ENCODE data around the gene GLTP.

DNA sequence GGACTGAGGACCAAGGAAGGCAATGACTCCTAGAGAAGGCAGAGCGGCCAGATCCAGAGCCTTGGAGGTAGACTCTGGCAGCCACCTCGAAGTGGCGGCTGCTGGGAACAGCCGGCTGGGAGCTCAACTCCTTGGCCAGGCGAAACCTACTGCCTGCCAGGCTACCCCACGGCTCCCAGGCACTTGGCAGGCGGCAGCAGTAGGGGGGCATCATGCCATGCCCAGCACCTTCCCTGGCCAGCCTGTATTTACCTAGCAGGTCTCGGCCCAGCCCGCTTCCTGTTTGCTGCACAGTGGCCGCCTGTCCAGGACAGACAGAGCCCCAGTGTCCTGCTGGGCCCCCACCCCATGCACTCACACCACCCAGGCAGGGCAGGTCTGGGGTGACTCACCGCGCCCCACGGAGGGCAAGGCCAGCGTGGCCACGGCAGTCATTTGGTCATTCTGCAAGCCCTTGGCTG, 57.4 kb downstream of the GLTP start:
- TF ChIP-seq EP300 (IDR thresholded peaks at IDR 0.05) (no peak), HOXB5 (CRISPR knock-in tag; IDR thresholded peaks at IDR 0.05) (no peak), MAFK (IDR thresholded peaks at IDR 0.05; ENCODE audit: partially characterized antibody) (no peak), ZFP36 (IDR thresholded peaks at IDR 0.05; ENCODE audit: borderline replicate concordance, partially characterized antibody) (no peak), RAD21 (conservative IDR thresholded peaks at IDR 0.05 in 1 of 2, IDR thresholded peaks at IDR 0.05 in 1 of 2) (no peak), CBX2 (IDR thresholded peaks at IDR 0.05; ENCODE audit: borderline replicate concordance, low read depth) (no peak), CTCF (IDR thresholded peaks at IDR 0.05) (no peak)
